SW480 (cell line): Measurements from ENCODE around the gene LRRC17.
"Not testable (repeated sequence)": the region's sequence is repeated elsewhere in the genome, so short reads cannot be mapped to it uniquely, and the experiment has no call there.

Experiments used
- DNase-seq: peaks from one replicate; pipeline ENCODE4 v3.0.0-alpha.2; 2016; ENCODE audit warnings: low spot score

LRRC17 gene

DNA sequence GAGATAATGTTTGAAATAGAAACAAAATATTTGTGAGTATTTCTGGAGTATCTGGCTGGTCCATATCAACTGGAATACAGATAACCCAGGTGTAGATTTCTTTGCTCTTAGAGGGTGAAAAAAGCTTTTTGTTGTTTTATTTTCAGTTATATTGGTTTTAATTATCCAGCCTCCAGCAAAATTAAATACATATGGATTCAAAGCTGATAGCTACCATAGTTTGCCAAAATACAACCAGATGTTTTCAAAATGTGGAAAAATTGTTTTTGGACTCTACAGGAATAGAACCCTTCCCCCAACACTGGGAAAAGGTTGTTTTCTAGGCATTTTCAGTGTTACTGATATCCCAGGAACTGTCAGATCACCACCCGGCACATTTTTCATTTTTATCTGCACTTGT lies 30.1 kb downstream of the LRRC17 start:
- DNase-seq, result no peak

GRCh38 chr7:102943423-102944169 lies 30.8 kb downstream of the LRRC17 start:
- no peak for DNase-seq

DNA sequence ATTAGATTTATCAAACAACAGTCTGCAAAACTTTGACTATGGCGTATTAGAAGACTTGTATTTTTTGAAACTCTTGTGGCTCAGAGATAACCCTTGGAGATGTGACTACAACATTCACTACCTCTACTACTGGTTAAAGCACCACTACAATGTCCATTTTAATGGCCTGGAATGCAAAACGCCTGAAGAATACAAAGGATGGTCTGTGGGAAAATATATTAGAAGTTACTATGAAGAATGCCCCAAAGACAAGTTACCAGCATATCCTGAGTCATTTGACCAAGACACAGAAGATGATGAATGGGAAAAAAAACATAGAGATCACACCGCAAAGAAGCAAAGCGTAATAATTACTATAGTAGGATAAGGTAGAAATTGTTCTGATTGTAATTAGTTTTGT lies 31.4 kb downstream of the LRRC17 start:
- DNase-seq, result no peak

- no peak for DNase-seq
Observed at GRCh38 chr7:102951839-102952238, 39.0 kb downstream of the LRRC17 start.

DNA sequence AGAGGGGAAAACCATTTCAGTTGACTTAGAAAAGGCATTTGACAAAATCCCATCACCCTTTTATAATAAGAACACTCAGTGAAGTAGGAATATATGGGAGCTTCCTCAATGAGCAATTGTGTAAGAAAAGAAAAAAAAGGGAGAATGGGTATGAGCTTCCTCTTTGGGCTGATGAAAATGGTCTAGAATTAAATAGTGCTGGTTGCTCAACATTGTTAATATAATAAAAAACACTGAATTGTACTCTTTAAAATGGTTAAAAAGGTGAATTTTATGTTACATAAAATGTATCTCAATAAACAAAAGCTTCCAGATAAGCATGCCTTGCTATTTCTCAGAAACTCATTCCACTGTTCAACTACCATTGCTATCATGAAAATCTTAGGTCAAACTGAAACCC lies 40.6 kb downstream of the LRRC17 start:
- no peak for DNase-seq

- DNase-seq, result not testable (repeated sequence)
Observed at GRCh38 chr7:102954359-102954758, 41.6 kb downstream of the LRRC17 start.

- not testable (repeated sequence) for DNase-seq
Observed at GRCh38 chr7:102958004-102958403, 45.2 kb downstream of the LRRC17 start.

GRCh38 chr7:102961993-102962392 lies 49.2 kb downstream of the LRRC17 start:
- DNase-seq, result not testable (repeated sequence)

DNA sequence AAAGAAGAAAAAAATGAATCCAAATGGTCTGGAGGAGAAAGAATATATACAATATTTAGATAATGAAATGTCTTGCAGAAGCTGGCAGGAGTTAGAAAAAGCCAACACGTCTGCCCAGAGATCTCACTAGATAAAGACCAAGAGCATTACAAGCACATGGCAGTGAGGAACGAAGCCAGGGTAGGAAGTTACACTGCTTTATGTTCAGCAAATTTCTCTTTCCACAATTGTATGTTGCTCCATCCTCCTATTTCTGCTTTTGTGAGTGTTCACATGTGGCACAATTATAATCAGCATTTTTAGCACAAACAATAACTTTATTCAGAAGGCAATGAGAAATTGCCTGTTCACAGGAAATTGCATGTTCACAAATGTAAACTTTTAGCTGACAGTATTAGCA lies 53.7 kb downstream of the LRRC17 start:
- DNase-seq, result no peak

DNA sequence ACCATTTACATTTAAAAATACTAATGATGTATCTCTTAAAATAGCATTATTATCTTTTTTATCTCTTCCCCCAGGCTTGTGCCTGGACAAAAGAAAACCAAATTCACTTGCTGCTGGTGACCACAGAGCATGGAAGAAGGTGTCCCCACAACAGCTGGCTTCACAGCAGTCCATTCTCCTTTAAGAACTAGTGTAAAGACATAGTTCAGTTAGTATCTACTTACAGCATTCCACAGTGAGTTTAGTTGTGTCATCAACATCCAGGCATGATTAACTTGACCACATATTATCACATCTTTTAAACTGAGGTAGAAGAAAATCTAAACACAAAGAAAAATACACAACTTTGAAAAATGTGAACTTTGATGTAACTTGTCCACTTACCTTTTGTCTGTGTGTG lies 55.0 kb downstream of the LRRC17 start:
- DNase-seq, result no peak

DNA sequence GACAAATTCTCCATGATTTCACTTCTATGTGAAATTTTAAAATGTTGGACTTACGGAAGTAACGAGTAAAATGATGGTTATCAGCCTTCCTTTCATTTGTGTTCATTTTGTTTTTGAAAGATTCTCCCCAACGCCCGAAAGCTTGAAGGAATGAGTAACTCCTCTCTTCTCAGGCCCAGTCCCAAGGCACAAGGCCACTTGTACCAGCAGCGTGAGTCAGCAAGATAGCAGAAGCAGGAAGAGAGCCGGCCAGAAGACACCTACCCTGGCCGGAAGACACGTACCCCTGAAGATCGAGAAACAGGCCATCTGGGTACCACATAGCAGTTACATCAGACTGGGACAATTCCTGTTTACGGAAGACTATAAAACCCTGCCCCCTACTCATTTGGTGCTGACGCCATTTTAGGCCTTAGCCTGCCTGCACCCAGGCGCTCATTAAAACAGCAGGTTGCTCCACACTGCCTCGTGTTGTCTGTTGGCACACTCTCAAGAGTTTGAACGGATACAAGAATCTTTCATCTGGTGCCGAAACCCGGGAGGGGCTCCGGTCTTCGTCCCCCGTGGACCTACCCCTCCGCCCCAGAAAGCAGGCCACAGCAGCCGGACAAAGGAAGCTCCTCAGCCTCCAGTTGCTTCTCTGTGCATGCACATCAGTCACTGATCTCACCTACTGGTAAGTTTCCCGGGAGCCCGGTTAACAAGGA lies 60.4 kb downstream of the LRRC17 start:
- DNase-seq, result no peak

GRCh38 chr7:102974366-102975236 lies 61.8 kb downstream of the LRRC17 start:
- DNase-seq, result no peak

- no peak for DNase-seq
Observed at GRCh38 chr7:102975854-102976253, 63.1 kb downstream of the LRRC17 start.

DNA sequence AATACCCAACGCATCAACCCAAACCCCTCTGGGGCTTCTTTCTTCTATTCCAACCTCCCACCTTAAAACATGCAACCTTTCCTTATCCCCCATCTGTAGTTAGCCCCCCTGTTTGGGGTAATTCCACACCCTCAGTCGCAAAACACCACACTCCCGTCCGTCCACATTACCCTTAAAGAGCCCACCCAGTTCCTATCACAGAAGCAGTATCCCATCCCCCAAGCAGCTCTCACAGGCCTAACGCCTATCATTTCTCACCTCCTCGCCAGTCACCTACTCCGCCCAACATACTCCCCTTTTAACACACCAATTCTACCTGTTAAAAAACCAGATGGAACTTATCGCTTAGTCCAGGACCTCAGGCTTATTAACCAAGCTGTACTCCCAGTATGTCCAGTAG lies 63.7 kb downstream of the LRRC17 start:
- DNase-seq, result no peak

DNA sequence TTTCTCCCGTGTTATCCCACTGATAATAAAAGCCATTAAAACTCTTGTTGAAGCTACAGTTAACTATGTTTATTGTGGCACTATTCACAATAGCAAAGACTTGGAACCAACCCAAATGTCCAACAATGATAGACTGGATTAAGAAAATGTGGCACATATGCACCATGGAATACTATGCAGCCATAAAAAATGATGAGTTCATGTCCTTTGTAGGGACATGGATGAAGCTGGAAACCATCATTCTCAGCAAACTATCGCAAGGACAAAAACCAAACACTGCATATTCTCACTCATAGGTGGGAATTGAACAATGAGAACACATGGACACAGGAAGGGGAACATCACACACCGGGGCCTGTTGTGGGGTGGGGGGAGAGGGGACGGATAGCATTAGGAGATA lies 64.8 kb downstream of the LRRC17 start:
- DNase-seq, result not testable (repeated sequence)

GRCh38 chr7:102978284-102978683 lies 65.5 kb downstream of the LRRC17 start:
- DNase-seq, result no peak

GRCh38 chr7:102979670-102980069 lies 66.9 kb downstream of the LRRC17 start:
- no peak for DNase-seq

DNA sequence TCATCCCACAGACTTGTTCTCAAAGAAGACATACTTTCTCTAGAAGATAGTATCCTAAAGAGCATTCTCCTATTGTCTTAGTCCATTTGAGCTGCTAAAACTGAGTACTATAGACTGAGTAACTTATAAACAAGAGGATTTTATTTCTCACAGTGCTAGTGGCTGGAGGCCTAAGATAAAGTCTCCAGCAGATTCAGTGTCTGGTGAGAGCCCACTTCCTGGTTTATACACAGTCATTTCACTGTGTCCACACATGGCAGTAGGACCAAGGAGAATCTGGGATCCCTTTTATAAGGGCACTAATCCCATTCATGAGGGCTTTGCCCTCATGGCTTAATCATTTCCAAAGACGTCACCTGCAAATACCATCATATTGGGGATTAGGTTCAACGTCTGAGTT lies 68.7 kb downstream of the LRRC17 start:
- no peak for DNase-seq

GRCh38 chr7:102982235-102982634 lies 69.4 kb downstream of the LRRC17 start:
- no peak for DNase-seq

GRCh38 chr7:102983602-102984001 lies 70.8 kb downstream of the LRRC17 start:
- no peak for DNase-seq

DNA sequence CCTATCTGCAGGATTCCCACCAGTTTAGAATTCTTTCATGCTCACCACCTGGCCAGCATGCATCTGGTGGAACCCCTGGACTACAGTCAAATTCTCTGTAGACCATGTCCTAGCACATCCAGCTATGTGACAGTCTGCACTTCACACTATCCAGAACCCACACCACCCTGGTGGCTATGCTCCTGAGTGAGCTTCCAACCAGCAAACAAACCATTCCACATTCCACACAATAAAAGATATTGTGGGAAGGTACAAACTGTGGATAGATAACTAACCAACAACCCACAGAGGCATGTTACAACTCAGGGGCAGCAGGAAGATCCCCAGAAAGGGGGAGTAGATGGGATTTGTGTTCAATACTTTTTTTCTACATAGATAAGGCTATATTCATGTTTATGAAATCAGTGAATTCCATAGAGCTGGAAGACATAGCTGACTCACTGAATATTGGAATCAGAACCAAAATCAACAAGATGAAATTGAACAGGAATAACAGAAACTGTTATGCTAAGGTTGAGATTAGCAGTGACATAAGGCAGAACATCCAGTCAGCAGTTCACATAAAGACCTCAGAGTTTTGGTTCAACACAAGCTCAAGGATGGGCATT lies 72.5 kb downstream of the LRRC17 start:
- DNase-seq, result no peak

DNA sequence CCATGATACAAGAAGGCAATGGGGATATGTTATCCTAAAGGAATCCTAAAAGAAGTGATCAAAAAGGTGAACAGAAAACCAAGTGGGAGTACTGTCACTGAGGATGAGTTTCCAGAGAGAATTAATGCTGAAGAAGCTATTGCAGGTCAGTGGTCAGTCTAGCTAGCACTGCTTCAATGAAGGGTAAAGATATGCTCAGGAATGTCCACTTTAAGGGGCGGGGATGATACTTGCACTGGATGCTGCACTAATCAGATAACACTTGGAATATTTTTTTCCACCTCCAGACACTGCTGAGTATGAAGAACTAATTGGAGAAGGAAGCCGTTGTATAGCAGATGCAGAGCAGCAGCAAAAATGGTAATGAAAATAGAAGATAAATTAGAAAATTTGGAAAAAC lies 75.3 kb downstream of the LRRC17 start:
- no peak for DNase-seq
